ENCODE results near the gene PCOLCE2. TPM values are rescaled to one million over a fixed set of nuclear protein-coding genes. Genes with fewer than 3 reads are reported as not detected.

PCOLCE2 gene
- total and polyA plus RNA-seq, 4 donors: 73.0 to 181 (median 94.7) TPM

GRCh38 chr3:142909282-142909681 is 20.4 kb upstream of the PCOLCE2 start:
- ATAC-seq (ENCODE audit: low FRiP score): no peak
- Histone ChIP-seq H3K4me3 (ENCODE audit: low read length in 2 of 2) (no peak overlapping the region), H3K9me3 (ENCODE audit: control insufficient read depth, low read length) (no peaks in the 10 kb centered on the region), H3K27me3 (ENCODE audit: control insufficient read depth in 1 of 2, insufficient read depth in 2 of 2, low read length in 1 of 2) (no peaks in the 10 kb centered on the region), H3K27ac (ENCODE audit: low read depth in 1 of 2, low read length in 2 of 2) (no peak overlapping the region), H3K36me3 (ENCODE audit: control insufficient read depth in 1 of 2, insufficient read depth in 2 of 2, low read length in 1 of 2) (no peaks in the 10 kb centered on the region), H3K4me1 (ENCODE audit: control insufficient read depth in 1 of 2, insufficient read depth in 2 of 2, low read length in 2 of 2) (peaks cover 0 to 10% of the 10 kb centered on the region in 2 donors)
- 52 to 53% methylated on average over 3 of the region's 3 CpGs for WGBS, 2 donors
- intact Hi-C loops (cut with DNase I): no loop called here
- peak in 1 of 2 donors; percentile 62 for DNase-seq

GRCh38 chr3:142907996-142908395 is 19.1 kb upstream of the PCOLCE2 start:
- Histone ChIP-seq H3K4me1 (ENCODE audit: control insufficient read depth in 1 of 2, insufficient read depth in 2 of 2, low read length in 2 of 2) (peaks cover 0 to 6% of the 10 kb centered on the region in 2 donors), H3K36me3 (ENCODE audit: control insufficient read depth in 1 of 2, insufficient read depth in 2 of 2, low read length in 1 of 2) (no peaks in the 10 kb centered on the region), H3K27me3 (ENCODE audit: control insufficient read depth in 1 of 2, insufficient read depth in 2 of 2, low read length in 1 of 2) (no peaks in the 10 kb centered on the region), H3K4me3 (ENCODE audit: low read length in 2 of 2) (no peak overlapping the region), H3K27ac (ENCODE audit: low read depth in 1 of 2, low read length in 2 of 2) (no peak overlapping the region), H3K9me3 (ENCODE audit: control insufficient read depth, low read length) (no peaks in the 10 kb centered on the region)
- intact Hi-C loops (cut with DNase I): no loop called here
- no peak for ATAC-seq (ENCODE audit: low FRiP score)
- no peak for DNase-seq
- WGBS, 2 donors: 68 to 71% methylated on average over 1 of the region's 1 CpG

- 81% methylated on average over 11 of the region's 11 CpGs for WGBS, 2 donors
- intact Hi-C loops (cut with DNase I): no loop called here
- Histone ChIP-seq H3K36me3 (ENCODE audit: control insufficient read depth in 1 of 2, insufficient read depth in 2 of 2, low read length in 1 of 2) (no peaks in the 10 kb centered on the region), H3K4me3 (ENCODE audit: low read length in 2 of 2) (no peak overlapping the region), H3K27ac (ENCODE audit: low read depth in 1 of 2, low read length in 2 of 2) (peak overlapping the region in 1 of 2 donors; percentile 25), H3K27me3 (ENCODE audit: control insufficient read depth in 1 of 2, insufficient read depth in 2 of 2, low read length in 1 of 2) (no peaks in the 10 kb centered on the region), H3K4me1 (ENCODE audit: control insufficient read depth in 1 of 2, insufficient read depth in 2 of 2, low read length in 2 of 2) (no peaks in the 10 kb centered on the region), H3K9me3 (ENCODE audit: control insufficient read depth, low read length) (no peaks in the 10 kb centered on the region)
- DNase-seq (no peak), ATAC-seq (ENCODE audit: low FRiP score) (peak; percentile 30)
Measured at GRCh38 chr3:142904639-142905436, 16.0 kb upstream of the PCOLCE2 start.

GRCh38 chr3:142902356-142902755 is 13.5 kb upstream of the PCOLCE2 start:
- DNase-seq (no peak), ATAC-seq (ENCODE audit: low FRiP score) (peak; percentile 8)
- Histone ChIP-seq H3K4me1 (ENCODE audit: control insufficient read depth in 1 of 2, insufficient read depth in 2 of 2, low read length in 2 of 2) (no peaks in the 10 kb centered on the region), H3K27me3 (ENCODE audit: control insufficient read depth in 1 of 2, insufficient read depth in 2 of 2, low read length in 1 of 2) (no peaks in the 10 kb centered on the region), H3K27ac (ENCODE audit: low read depth in 1 of 2, low read length in 2 of 2) (no peak overlapping the region), H3K36me3 (ENCODE audit: control insufficient read depth in 1 of 2, insufficient read depth in 2 of 2, low read length in 1 of 2) (no peaks in the 10 kb centered on the region), H3K9me3 (ENCODE audit: control insufficient read depth, low read length) (no peaks in the 10 kb centered on the region), H3K4me3 (ENCODE audit: low read length in 2 of 2) (no peak overlapping the region)
- WGBS, 2 donors: 7 to 15% methylated on average over 2 of the region's 2 CpGs
- intact Hi-C loops (cut with DNase I): no loop called here

- no peaks in the 10 kb centered on the region for H3K27me3 ChIP-seq (ENCODE audit: control insufficient read depth in 1 of 2, insufficient read depth in 2 of 2, low read length in 1 of 2)
- no peak for ATAC-seq (ENCODE audit: low FRiP score)
- no peaks in the 10 kb centered on the region for H3K4me1 ChIP-seq (ENCODE audit: control insufficient read depth in 1 of 2, insufficient read depth in 2 of 2, low read length in 2 of 2)
- intact Hi-C loops (cut with DNase I): no loop called here
- WGBS, 2 donors: 82 to 86% methylated on average over 3 of the region's 3 CpGs
- no peak overlapping the region for H3K27ac ChIP-seq (ENCODE audit: low read depth in 1 of 2, low read length in 2 of 2)
- no peak overlapping the region for H3K4me3 ChIP-seq (ENCODE audit: low read length in 2 of 2)
- no peaks in the 10 kb centered on the region for H3K36me3 ChIP-seq (ENCODE audit: control insufficient read depth in 1 of 2, insufficient read depth in 2 of 2, low read length in 1 of 2)
- DNase-seq: no peak
- H3K9me3 ChIP-seq (ENCODE audit: control insufficient read depth, low read length): no peaks in the 10 kb centered on the region
Measured at GRCh38 chr3:142898346-142899213, 9.7 kb upstream of the PCOLCE2 start.

- 36% methylated on average over 2 of the region's 2 CpGs for WGBS, 2 donors
- no peaks in the 10 kb centered on the region for H3K4me1 ChIP-seq (ENCODE audit: control insufficient read depth in 1 of 2, insufficient read depth in 2 of 2, low read length in 2 of 2)
Measured at GRCh38 chr3:142897807-142898206, 8.9 kb upstream of the PCOLCE2 start.

GRCh38 chr3:142896996-142897395 is 8.1 kb upstream of the PCOLCE2 start:
- H3K27me3 ChIP-seq (ENCODE audit: control insufficient read depth in 1 of 2, insufficient read depth in 2 of 2, low read length in 1 of 2): no peaks in the 10 kb centered on the region
- H3K4me3 ChIP-seq (ENCODE audit: low read length in 2 of 2): no peak overlapping the region
- no peaks in the 10 kb centered on the region for H3K4me1 ChIP-seq (ENCODE audit: control insufficient read depth in 1 of 2, insufficient read depth in 2 of 2, low read length in 2 of 2)
- H3K36me3 ChIP-seq (ENCODE audit: control insufficient read depth in 1 of 2, insufficient read depth in 2 of 2, low read length in 1 of 2): no peaks in the 10 kb centered on the region
- intact Hi-C loops (cut with DNase I): no loop called here
- 78 to 86% methylated on average over 1 of the region's 1 CpG for WGBS, 2 donors
- no peak for ATAC-seq (ENCODE audit: low FRiP score)
- H3K27ac ChIP-seq (ENCODE audit: low read depth in 1 of 2, low read length in 2 of 2): no peak overlapping the region
- H3K9me3 ChIP-seq (ENCODE audit: control insufficient read depth, low read length): no peaks in the 10 kb centered on the region
- no peak for DNase-seq

More at GRCh38 chr3:142897807-142898206, 8.9 kb upstream of the PCOLCE2 start:
- peak; percentile 67 for ATAC-seq (ENCODE audit: low FRiP score)
- DNase-seq: no peak
- no peak overlapping the region for H3K4me3 ChIP-seq (ENCODE audit: low read length in 2 of 2)
- H3K9me3 ChIP-seq (ENCODE audit: control insufficient read depth, low read length): no peaks in the 10 kb centered on the region
- intact Hi-C loops (cut with DNase I): no loop called here
- no peak overlapping the region for H3K27ac ChIP-seq (ENCODE audit: low read depth in 1 of 2, low read length in 2 of 2)
- no peaks in the 10 kb centered on the region for H3K27me3 ChIP-seq (ENCODE audit: control insufficient read depth in 1 of 2, insufficient read depth in 2 of 2, low read length in 1 of 2)
- no peaks in the 10 kb centered on the region for H3K36me3 ChIP-seq (ENCODE audit: control insufficient read depth in 1 of 2, insufficient read depth in 2 of 2, low read length in 1 of 2)

GRCh38 chr3:142896201-142896755 is 7.4 kb upstream of the PCOLCE2 start:
- intact Hi-C loops (cut with DNase I): no loop called here
- Histone ChIP-seq H3K36me3 (ENCODE audit: control insufficient read depth in 1 of 2, insufficient read depth in 2 of 2, low read length in 1 of 2) (no peaks in the 10 kb centered on the region), H3K4me1 (ENCODE audit: control insufficient read depth in 1 of 2, insufficient read depth in 2 of 2, low read length in 2 of 2) (no peaks in the 10 kb centered on the region), H3K4me3 (ENCODE audit: low read length in 2 of 2) (no peak overlapping the region), H3K27ac (ENCODE audit: low read depth in 1 of 2, low read length in 2 of 2) (no peak overlapping the region), H3K27me3 (ENCODE audit: control insufficient read depth in 1 of 2, insufficient read depth in 2 of 2, low read length in 1 of 2) (no peaks in the 10 kb centered on the region), H3K9me3 (ENCODE audit: control insufficient read depth, low read length) (no peaks in the 10 kb centered on the region)
- DNase-seq (no peak), ATAC-seq (ENCODE audit: low FRiP score) (no peak)
- 82 to 84% methylated on average over 9 of the region's 9 CpGs for WGBS, 2 donors

Data from aorta (tissue), 5 donors.